NCI-H2196 treated with DMSO at 0.1 percent for 48 hours (cell line): ENCODE results near the gene ETDB.
"Not testable (repeated sequence)": the region's sequence is repeated elsewhere in the genome, so short reads cannot be mapped to it uniquely, and the experiment has no call there.

Experiments
- DNase-seq: peaks from one replicate; lab custom pipeline; 2025; ENCODE audit not compliant: unreplicated experiment; lab: John Stamatoyannopoulos, UW

The ETDB gene

DNA sequence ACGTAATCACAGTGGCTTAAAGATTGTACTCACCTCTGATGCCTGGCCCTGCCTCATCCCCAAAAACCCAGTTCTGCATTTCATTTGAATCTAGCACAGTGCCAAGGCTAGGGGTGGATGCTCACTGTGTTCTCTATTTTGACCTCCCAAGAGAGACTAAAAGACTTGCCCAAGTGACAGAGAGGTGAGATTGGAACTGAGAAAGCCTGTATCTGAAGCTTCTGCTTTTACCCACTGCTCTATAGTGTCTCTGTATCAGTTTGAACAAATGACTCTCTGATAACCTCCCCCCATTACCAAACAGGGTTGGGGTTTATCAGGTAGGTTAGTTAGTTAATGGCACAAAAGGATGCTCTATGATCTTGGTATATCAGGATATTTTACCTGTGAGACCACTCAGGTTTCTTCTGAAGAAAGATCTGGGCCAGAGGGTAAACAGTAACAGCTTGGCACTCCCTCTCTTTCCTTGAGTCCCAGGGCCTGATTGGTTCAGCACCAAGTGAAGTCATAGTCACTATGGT is at the start of gene ETDB:
Gene ETDB (minus strand): TSS at position 471 of the 521 bp plus-strand sequence. CDS start 1,265 bp downstream, outside the sequence.
- DNase-seq = not testable (repeated sequence)

GRCh38 chrX:135169534-135169933 is 49.2 kb upstream of the ETDB start:
- DNase-seq = not testable (repeated sequence)

DNA sequence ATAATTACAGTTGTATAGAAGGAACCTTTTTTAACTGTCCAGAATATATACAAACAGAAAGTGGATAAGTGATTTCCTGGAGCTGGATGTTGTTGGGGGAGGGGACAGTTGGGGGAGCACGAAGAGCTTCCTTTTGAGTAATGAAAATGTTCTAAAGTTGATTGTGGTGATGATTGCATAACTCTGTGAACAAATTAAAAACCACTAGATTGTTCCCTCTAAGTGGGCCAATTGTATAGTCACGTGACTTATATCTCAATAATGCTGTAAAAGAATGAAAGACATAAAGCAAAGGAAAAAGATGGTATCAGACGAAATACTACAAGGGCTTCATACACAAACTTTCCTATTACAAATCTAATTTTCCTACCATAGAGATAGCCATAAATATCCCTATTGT is 48.2 kb upstream of the ETDB start:
- DNase-seq = no peak

GRCh38 chrX:135154688-135155087 is 34.4 kb upstream of the ETDB start:
- DNase-seq = not testable (repeated sequence)

DNA sequence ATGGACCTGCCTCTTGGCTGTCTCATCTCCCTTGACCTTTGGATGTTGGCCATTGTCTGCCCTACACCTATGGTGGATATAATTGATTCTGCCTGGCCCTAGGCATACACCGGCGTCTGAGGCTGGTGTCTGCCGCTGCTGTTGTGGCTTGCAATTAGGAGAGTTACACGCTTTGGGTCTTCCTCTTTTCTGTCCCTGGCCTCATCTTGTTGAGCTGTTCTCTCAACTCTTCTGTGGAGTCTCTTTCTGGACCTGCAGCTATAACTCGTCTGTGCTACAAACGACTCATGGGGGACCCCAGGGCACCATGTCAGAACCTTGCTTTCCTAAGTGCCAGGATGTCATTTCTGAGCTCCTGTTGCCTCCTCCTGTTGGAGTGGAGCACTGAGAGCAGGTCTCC is 5.8 kb upstream of the ETDB start:
- DNase-seq = not testable (repeated sequence)

GRCh38 chrX:135116064-135116463 is 4.3 kb downstream of the ETDB start:
- not testable (repeated sequence) for DNase-seq

DNA sequence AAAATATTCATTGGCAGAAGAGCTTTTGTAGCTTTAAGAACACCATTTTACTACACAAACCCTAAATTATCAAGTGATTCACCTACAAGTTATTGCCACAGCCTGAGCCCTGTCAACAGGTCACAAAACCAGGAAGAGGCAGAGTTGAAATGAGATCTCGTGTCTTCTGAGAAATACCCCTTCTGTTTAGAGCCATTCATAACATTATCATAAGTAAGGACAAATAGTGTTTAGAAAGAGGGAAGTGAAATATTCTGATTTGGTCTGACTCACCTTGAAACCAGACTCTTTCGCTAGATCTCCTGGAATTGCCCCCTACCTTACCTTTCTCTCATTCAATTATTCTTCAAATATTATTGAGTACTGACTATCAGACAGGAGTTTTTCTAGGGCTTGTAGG is 5.9 kb downstream of the ETDB start:
- no peak for DNase-seq

GRCh38 chrX:135112743-135113142 is 7.6 kb downstream of the ETDB start:
- no peak for DNase-seq

- no peak for DNase-seq
Measured at GRCh38 chrX:135112096-135112729, 8.1 kb downstream of the ETDB start.

- no peak for DNase-seq
Measured at GRCh38 chrX:135109554-135109953, 10.8 kb downstream of the ETDB start.

- DNase-seq = no peak
Measured at GRCh38 chrX:135099493-135099783, 20.9 kb downstream of the ETDB start.

GRCh38 chrX:135097196-135097744 is 23.1 kb downstream of the ETDB start:
- DNase-seq = not testable (repeated sequence)

DNA sequence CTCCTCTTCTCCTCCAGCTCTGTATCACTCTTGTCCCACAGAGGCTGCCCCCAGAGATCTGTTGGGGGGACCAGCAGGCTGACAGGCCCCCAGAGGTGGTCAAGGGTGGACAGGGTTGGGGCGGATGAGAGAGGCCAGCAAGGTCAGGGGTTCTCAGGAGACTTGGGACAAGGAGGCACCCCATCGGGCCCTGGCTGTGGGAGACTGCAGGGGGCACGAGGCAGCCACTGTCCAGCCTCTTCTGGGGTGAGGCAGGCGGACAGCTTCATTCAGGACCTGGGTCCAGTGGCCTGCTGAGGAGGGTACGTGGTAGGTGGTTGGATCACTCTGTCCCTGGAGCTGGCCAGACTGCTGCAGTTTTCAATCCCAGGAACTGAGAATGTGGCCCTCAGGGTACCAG is 24.6 kb downstream of the ETDB start:
- DNase-seq = no peak

DNA sequence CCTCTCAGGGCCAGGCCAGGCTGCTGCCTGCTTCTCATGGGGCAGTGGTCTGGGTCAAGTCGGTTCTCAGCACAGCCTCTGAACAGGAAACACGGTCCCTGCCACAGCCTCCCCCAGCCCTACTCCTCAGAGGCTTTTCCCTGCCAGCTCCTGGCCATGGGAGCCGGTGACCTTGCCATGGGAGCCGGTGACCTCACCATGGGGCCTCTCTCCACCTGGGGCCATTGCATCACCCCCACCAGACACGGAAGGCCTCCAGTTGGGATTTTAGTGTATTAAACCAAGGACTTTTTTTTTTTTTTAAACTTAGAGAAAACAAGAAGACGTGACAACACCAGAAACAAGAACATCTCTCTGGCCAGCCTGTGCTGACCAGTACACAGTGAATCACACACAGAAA is 25.6 kb downstream of the ETDB start:
- no peak for DNase-seq

GRCh38 chrX:135089126-135089525 is 31.2 kb downstream of the ETDB start:
- DNase-seq = no peak

GRCh38 chrX:135087867-135088266 is 32.5 kb downstream of the ETDB start:
- DNase-seq = no peak

- peak; percentile 10 for DNase-seq
Measured at GRCh38 chrX:135086197-135086854, 34.0 kb downstream of the ETDB start.

DNA sequence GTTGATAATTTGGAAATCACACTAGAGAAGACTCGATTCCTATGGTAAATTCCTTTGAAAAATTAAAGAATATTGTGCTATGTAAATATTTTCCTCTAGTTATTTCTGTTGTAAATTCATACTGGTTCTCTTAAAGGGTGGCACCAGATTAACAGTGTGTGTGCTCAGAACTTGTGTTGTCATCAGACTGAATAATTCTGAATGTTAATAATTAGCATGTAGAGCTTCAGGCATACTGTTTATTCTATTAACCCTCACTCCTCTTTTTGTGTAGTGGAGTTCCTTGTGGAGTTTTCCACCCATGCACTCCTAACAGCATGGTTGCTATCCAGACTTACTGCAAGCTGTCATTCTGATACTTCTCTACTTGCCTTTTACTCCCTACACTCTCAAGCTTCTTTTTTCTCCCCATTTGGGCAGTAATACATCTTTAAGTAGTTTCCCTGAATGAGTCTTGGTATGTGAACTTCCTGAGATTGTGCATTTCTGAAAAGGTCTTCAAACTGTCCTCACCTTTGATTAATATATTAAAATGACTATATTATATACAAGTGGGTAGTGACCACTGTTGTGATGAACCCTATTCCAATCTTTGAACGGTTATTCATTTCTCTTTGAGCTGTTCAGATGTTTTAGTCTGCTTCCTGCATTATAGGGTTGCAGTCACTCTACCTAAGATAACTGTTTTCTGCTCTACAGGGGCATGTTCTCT is 38.5 kb downstream of the ETDB start:
- DNase-seq = no peak
